ENCODE results near the gene CFAP299. TPM values are rescaled to one million over a fixed set of nuclear protein-coding genes. Genes with fewer than 3 reads are reported as not detected.

Gene CFAP299
- total RNA-seq, 1 donor from 2014 or later = not detected

Other genes with a start within 250 kb of the CFAP299 start
- gene PRDM8, start 138.2 kb upstream of the CFAP299 start, total RNA-seq = 8.4 and 11.9 TPM in 2 replicates
- 0.05 TPM in 1 of 2 replicates, not detected in the other for gene FGF5, start 69.1 kb upstream of the CFAP299 start, total RNA-seq